ENCODE data around the gene ANKUB1. TPM values are rescaled to one million over a fixed set of nuclear protein-coding genes. Genes with fewer than 3 reads are reported as not detected.

The ANKUB1 gene
- total RNA-seq, 1 donor, result not detected

- no peak for TF ChIP-seq CTCF (IDR thresholded peaks at IDR 0.05; ENCODE audit: insufficient read depth, low read length)
- no peak for DNase-seq (ENCODE audit: low read depth)
- H3K4me3 ChIP-seq (ENCODE audit: low read depth, low read length), result no peak overlapping the region
Measured at GRCh38 chr3:149767720-149768119, 24.6 kb downstream of the ANKUB1 start.

DNA sequence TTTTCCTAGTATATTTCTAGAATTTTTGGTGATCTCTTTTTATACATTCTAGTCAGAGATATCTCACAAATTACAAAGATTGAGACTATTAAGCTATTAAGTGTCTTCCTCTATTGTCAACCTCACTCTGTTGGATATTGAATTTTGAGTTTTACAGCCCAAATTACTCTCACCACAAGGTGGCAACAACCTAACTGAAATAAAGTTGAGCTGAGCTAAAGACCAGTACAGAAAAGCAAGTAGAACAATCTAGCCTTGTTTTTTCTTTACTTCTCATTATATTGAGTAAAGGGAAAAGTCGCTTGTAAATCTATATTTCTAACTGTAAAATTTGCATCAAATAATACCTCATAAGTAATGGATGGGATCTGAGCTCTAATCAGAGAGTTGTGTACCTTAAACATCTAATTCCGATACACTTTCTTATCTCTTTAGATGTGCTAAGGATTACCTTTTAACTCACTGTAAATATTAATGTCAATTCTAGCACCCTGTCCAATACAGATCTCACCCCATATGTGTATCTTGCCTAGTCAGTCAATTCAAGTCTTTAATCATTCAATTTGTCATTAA is 26.5 kb downstream of the ANKUB1 start:
- H3K4me3 ChIP-seq (ENCODE audit: low read depth, low read length), result no peak overlapping the region
- TF ChIP-seq CTCF (IDR thresholded peaks at IDR 0.05; ENCODE audit: insufficient read depth, low read length), result peak; percentile 74
- DNase-seq (ENCODE audit: low read depth), result peak; percentile 77

DNA sequence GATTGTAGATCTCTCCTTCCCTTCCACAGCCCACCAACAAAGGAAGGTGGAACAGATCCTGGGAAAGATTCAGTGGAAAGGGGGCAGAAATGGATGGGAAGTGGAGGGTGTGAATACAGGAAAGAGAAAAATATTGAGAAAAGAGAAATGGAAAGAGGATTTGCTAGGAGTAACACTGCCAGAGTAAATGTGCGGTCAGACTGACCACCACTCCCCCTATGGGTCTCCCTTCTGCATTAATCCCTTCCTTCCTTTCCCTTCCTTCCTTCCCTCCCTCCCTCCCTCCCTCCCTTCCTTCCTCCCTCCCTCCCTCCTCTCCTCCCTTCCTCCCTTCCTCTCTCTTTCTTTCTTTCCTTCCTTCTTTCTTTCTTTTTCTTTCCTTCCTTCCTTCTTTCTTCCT is 28.1 kb downstream of the ANKUB1 start:
- TF ChIP-seq CTCF (IDR thresholded peaks at IDR 0.05; ENCODE audit: insufficient read depth, low read length), result no peak
- H3K4me3 ChIP-seq (ENCODE audit: low read depth, low read length), result no peak overlapping the region

DNA sequence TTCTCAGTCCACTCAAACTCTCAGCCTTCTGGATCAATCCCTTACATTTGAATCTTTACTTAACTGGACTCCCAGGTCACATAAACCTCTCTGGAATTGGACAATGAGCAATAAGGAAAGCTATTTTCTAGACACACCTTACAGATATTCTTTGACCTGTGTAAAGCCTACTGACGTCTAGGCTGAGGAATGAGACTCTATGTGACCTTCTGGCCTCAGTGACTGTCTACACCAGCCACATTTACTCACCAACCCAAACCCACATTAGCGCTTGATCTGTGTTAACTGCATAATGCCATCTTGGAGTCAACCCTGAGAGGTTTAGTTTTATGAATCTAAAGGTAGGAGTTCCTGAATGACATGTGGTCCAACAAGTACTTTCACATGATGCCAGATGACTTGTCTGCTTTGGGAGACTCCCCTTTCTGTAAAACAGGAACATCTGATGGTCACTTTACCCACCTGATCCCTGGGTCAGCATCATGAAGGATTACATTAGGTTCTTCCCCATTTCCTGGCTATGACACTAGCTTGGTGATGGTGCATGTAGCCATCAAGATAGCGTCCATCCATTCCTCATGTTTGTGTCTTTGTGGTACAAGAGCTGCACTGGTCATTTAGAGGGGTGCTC is 28.7 kb downstream of the ANKUB1 start:
- no peak overlapping the region for H3K4me3 ChIP-seq (ENCODE audit: low read depth, low read length)
- TF ChIP-seq CTCF (IDR thresholded peaks at IDR 0.05; ENCODE audit: insufficient read depth, low read length), result no peak
- DNase-seq (ENCODE audit: low read depth), result no peak

More for the DNA sequence above, 28.1 kb downstream of the ANKUB1 start:
- no peak for DNase-seq (ENCODE audit: low read depth)

- peak; percentile 16 for DNase-seq (ENCODE audit: low read depth)
- no peak for TF ChIP-seq CTCF (IDR thresholded peaks at IDR 0.05; ENCODE audit: insufficient read depth, low read length)
- H3K4me3 ChIP-seq (ENCODE audit: low read depth, low read length), result no peak overlapping the region
Measured at GRCh38 chr3:149753717-149754116, 38.6 kb downstream of the ANKUB1 start.

- TF ChIP-seq CTCF (IDR thresholded peaks at IDR 0.05; ENCODE audit: insufficient read depth, low read length), result no peak
Measured at GRCh38 chr3:149752788-149753136, 39.6 kb downstream of the ANKUB1 start.

More at GRCh38 chr3:149752788-149753136, 39.6 kb downstream of the ANKUB1 start:
- H3K4me3 ChIP-seq (ENCODE audit: low read depth, low read length), result peak overlapping the region; percentile 96
- no peak for DNase-seq (ENCODE audit: low read depth)
